Tibial nerve (tissue), 4 donors: ENCODE data around the gene SPDYE3. TPM values are rescaled to one million over a fixed set of nuclear protein-coding genes. Genes with fewer than 3 reads are reported as not detected.
A peak's percentile ranks its signal among the peaks of the same experiment; 100 is the strongest.
"Not testable (repeated sequence)": the region's sequence is repeated elsewhere in the genome, so short reads cannot be mapped to it uniquely, and the experiment has no call there.

Experiments
- DNase-seq, 2 donors: peaks; one replicate each; pipeline ENCODE4 v3.0.0-alpha.2; 2019; ENCODE audit warnings: low spot score in 2 of 2
- H3K27ac ChIP-seq, 4 donors: fragments of 200-600 bp; sonication (generic) in 3 of 4; one replicate each; pipeline ENCODE4 v1.5.1; 2017 to 2019; ENCODE audit warnings: mild to moderate bottlenecking in 1 of 4
- H3K27me3 ChIP-seq, 2 donors: fragments of 200-600 bp; sonication (generic) in 1 of 2; one replicate each; pipeline versions ENCODE4 v1.5.1 to v1.6.0; 2017 to 2019
- H3K36me3 ChIP-seq, 3 donors: fragments of 200-600 bp; sonication (generic); one replicate each; pipeline ENCODE4 v1.5.1; 2018 to 2019
- H3K4me1 ChIP-seq, 4 donors: fragments of 200-600 bp; sonication (generic) in 3 of 4; one replicate each; pipeline ENCODE4 v1.5.1; 2017 to 2019
- H3K4me3 ChIP-seq, 4 donors: fragments of 200-600 bp; sonication (generic) in 3 of 4; one replicate each; pipeline ENCODE4 v1.5.1; 2017 to 2019; ENCODE audit warnings: mild to moderate bottlenecking in 1 of 4, moderate library complexity in 1 of 4
- H3K9me3 ChIP-seq, 4 donors: fragments of 200-600 bp; sonication (generic) in 3 of 4; one replicate each; pipeline ENCODE4 v1.5.1; 2017 to 2019
- CTCF ChIP-seq, 5 experiments: fragments of 200-600 bp in 3 of 5; fragments of 450-650 bp in 2 of 5; sonication (generic) in 3 of 5; IDR thresholded peaks; one replicate each; pipeline ENCODE4 v1.5.1; 2016 to 2019; ENCODE audit warnings: antibody characterized with exemption in 5 of 5, mild to moderate bottlenecking in 3 of 5, moderate library complexity in 2 of 5
- EP300 ChIP-seq, 2 donors: sonication (generic); formaldehyde crosslinking; IDR thresholded peaks; one replicate each; pipeline ENCODE4 v1.6.1; 2017; ENCODE audit warnings: antibody characterized with exemption in 2 of 2, mild to moderate bottlenecking in 1 of 2
- POLR2A ChIP-seq, 2 donors: fragments of 450-650 bp; IDR thresholded peaks; one replicate each; pipeline ENCODE4 v1.6.1; 2017; ENCODE audit warnings: antibody characterized with exemption in 2 of 2, mild to moderate bottlenecking in 2 of 2, moderate library complexity in 2 of 2
- WGBS, 2 donors: methylation state at CpG; one replicate each; pipeline ENCODE4 v1.1.5; 2018; 5-methylcytosine and 5-hydroxymethylcytosine counted together
- total RNA-seq, 4 donors: library from RNA; depleted of rRNA; stranded (reverse); fragments of >200 nt; gene quantifications; one replicate each; pipeline ENCODE4 v1.1.0, GENCODE V29; 2016

Gene SPDYE3
- total RNA-seq, 4 donors from 2014 or later, result not detected

- peak overlapping the region in 3 of 4 donors; percentile 1 to 88 (median 60) for H3K4me3 ChIP-seq
- 12 to 23% methylated on average over 10 to 14 of the region's 23 CpGs for WGBS, 2 donors
- not testable (repeated sequence) for DNase-seq, H3K36me3 ChIP-seq, H3K9me3 ChIP-seq, H3K27me3 ChIP-seq
- peak overlapping the region in 2 of 4 donors; percentile 72 to 79 for H3K27ac ChIP-seq
- H3K4me1 ChIP-seq, result peaks cover 0 to 32% (median 6%) of the 10 kb centered on the region in 4 donors
Measured at GRCh38 chr7:100270046-100270918, 37.2 kb upstream of the SPDYE3 start.

GRCh38 chr7:100270941-100271593 lies 36.4 kb upstream of the SPDYE3 start:
- WGBS, 2 donors, result 2 to 4% methylated on average over 25 to 27 of the region's 29 CpGs
- H3K9me3 ChIP-seq, H3K36me3 ChIP-seq, H3K27me3 ChIP-seq, DNase-seq: not testable (repeated sequence)
- H3K4me1 ChIP-seq, result peaks cover 0 to 31% (median 6%) of the 10 kb centered on the region in 4 donors
- H3K4me3 ChIP-seq, result peak overlapping the region; percentile 51 to 88 (median 66)
- H3K27ac ChIP-seq, result peak overlapping the region; percentile 65 to 79 (median 72)

GRCh38 chr7:100271716-100272537 lies 35.6 kb upstream of the SPDYE3 start:
- H3K27ac ChIP-seq, result peak overlapping the region; percentile 65 to 79 (median 74)

GRCh38 chr7:100272538-100272902 lies 35.0 kb upstream of the SPDYE3 start:
- not testable (repeated sequence) for H3K36me3 ChIP-seq

More at GRCh38 chr7:100271716-100272537, 35.6 kb upstream of the SPDYE3 start:
- Histone ChIP-seq H3K4me3 (peak overlapping the region; percentile 51 to 88 (median 66)), H3K4me1 (peaks cover 0 to 22% (median 6%) of the 10 kb centered on the region in 4 donors), H3K9me3 (no peaks in the 10 kb centered on the region), H3K27me3 (no peaks in the 10 kb centered on the region), H3K36me3 (no peaks in the 10 kb centered on the region)
- TF ChIP-seq POLR2A (IDR thresholded peaks at IDR 0.05) (peak; percentile 19 to 54), CTCF (IDR thresholded peaks at IDR 0.05) (peak in 4 of 5 experiments; percentile 44 to 81 (median 62)), EP300 (IDR thresholded peaks at IDR 0.05) (no peak)
- DNase-seq, result peak; percentile 93 to 96
- 0 to 1% methylated on average over 15 to 40 of the region's 101 CpGs for WGBS, 2 donors

GRCh38 chr7:100275120-100275519 lies 32.4 kb upstream of the SPDYE3 start:
- Histone ChIP-seq H3K27ac (no peak overlapping the region), H3K36me3 (no peaks in the 10 kb centered on the region), H3K4me1 (peaks cover 0 to 13% (median 2%) of the 10 kb centered on the region in 4 donors), H3K9me3 (no peaks in the 10 kb centered on the region), H3K4me3 (no peak overlapping the region), H3K27me3 (no peaks in the 10 kb centered on the region)
- no peak for DNase-seq
- TF ChIP-seq POLR2A (IDR thresholded peaks at IDR 0.05) (no peak), EP300 (IDR thresholded peaks at IDR 0.05) (no peak), CTCF (IDR thresholded peaks at IDR 0.05) (no peak)
- WGBS, 2 donors, result 73 to 74% methylated on average over 1 of the region's 1 CpG

More at GRCh38 chr7:100272538-100272902, 35.0 kb upstream of the SPDYE3 start:
- H3K9me3 ChIP-seq, DNase-seq, H3K27me3 ChIP-seq: not testable (repeated sequence)
- 37 to 43% methylated on average over 11 of the region's 11 CpGs for WGBS, 2 donors
- peaks cover 0 to 22% (median 6%) of the 10 kb centered on the region in 4 donors for H3K4me1 ChIP-seq
- peak overlapping the region; percentile 51 to 88 (median 66) for H3K4me3 ChIP-seq
- peak overlapping the region; percentile 65 to 79 (median 74) for H3K27ac ChIP-seq

- not testable (repeated sequence) for H3K9me3 ChIP-seq, DNase-seq, H3K4me1 ChIP-seq, H3K4me3 ChIP-seq, H3K27ac ChIP-seq, H3K36me3 ChIP-seq, H3K27me3 ChIP-seq
- WGBS, 2 donors, result 83 to 98% methylated on average over 4 to 6 of the region's 6 CpGs
Measured at GRCh38 chr7:100276126-100276525, 31.4 kb upstream of the SPDYE3 start.

GRCh38 chr7:100282069-100282608 lies 25.4 kb upstream of the SPDYE3 start:
- not testable (repeated sequence) for H3K4me1 ChIP-seq, H3K27me3 ChIP-seq, H3K9me3 ChIP-seq, H3K36me3 ChIP-seq, DNase-seq, H3K27ac ChIP-seq, H3K4me3 ChIP-seq
- WGBS, 2 donors, result 76 to 85% methylated on average over 3 of the region's 3 CpGs

GRCh38 chr7:100283147-100283546 lies 24.4 kb upstream of the SPDYE3 start:
- DNase-seq, H3K27me3 ChIP-seq, H3K9me3 ChIP-seq, H3K36me3 ChIP-seq, H3K27ac ChIP-seq, H3K4me3 ChIP-seq, H3K4me1 ChIP-seq: not testable (repeated sequence)
- WGBS, 2 donors, result 90 to 92% methylated on average over 2 to 8 of the region's 8 CpGs

GRCh38 chr7:100287191-100287969 lies 20.1 kb upstream of the SPDYE3 start:
- not testable (repeated sequence) for DNase-seq, H3K36me3 ChIP-seq, H3K27ac ChIP-seq, H3K4me3 ChIP-seq, H3K27me3 ChIP-seq, H3K9me3 ChIP-seq, H3K4me1 ChIP-seq
- 88 to 92% methylated on average over 6 of the region's 6 CpGs for WGBS, 2 donors
